NB4 (cell line): ENCODE measurements around the gene PRAF2.

Experiments
- DNase-seq: peaks from one replicate; pipeline ENCODE4 v3.0.0; 2010; ENCODE audit warnings: low read depth
- H3K4me3 ChIP-seq: one replicate; pipeline ENCODE4 v1.5.1; 2011; ENCODE audit warnings: mild to moderate bottlenecking, low read depth, low read length, moderate library complexity
- MYC ChIP-seq: IDR thresholded peaks from 2 replicates; pipeline ENCODE4 v1.6.1; 2011; ENCODE audit warnings: low read depth, low read length
- POLR2A ChIP-seq: IDR thresholded peaks from 2 replicates; pipeline ENCODE4 v1.6.1; 2011; ENCODE audit warnings: mild to moderate bottlenecking; ENCODE audit not compliant: insufficient read length; ENCODE audit errors: extremely low read depth
- TF ChIP-seq, protein P1 (sequence below): IDR thresholded peaks from 2 replicates; pipeline ENCODE4 v1.6.1; 2011; ENCODE audit warnings: low read depth, low read length
- TF ChIP-seq, protein P2 (sequence below): IDR thresholded peaks from one replicate; pipeline ENCODE4 v1.5.1; 2012; ENCODE audit warnings: low read depth, low read length

PRAF2 gene

DNA sequence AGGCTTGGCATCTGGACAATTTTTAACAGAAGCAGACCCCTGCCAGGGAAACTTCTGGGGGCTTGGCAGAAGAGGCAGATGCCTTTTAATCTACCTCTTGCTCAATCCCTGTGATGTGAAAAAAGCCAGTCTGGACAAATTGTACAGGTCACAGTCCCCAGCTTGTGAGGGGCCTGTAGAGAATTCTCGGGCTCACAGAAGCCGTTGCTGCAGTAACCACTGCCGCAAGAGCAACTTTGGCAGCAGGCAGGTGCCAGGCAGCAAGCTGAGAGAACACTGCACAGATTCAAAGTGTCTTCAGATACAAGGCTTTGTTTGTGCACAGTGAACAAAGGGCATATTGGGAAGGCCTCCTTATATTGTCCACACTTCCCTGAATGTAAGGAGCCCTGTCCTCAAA lies 38.0 kb upstream of the PRAF2 start:
- TF ChIP-seq, protein P1, sequence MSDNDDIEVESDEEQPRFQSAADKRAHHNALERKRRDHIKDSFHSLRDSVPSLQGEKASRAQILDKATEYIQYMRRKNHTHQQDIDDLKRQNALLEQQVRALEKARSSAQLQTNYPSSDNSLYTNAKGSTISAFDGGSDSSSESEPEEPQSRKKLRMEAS, result no peak
- TF ChIP-seq POLR2A (no peak), MYC (no peak)
- TF ChIP-seq, protein P2, sequence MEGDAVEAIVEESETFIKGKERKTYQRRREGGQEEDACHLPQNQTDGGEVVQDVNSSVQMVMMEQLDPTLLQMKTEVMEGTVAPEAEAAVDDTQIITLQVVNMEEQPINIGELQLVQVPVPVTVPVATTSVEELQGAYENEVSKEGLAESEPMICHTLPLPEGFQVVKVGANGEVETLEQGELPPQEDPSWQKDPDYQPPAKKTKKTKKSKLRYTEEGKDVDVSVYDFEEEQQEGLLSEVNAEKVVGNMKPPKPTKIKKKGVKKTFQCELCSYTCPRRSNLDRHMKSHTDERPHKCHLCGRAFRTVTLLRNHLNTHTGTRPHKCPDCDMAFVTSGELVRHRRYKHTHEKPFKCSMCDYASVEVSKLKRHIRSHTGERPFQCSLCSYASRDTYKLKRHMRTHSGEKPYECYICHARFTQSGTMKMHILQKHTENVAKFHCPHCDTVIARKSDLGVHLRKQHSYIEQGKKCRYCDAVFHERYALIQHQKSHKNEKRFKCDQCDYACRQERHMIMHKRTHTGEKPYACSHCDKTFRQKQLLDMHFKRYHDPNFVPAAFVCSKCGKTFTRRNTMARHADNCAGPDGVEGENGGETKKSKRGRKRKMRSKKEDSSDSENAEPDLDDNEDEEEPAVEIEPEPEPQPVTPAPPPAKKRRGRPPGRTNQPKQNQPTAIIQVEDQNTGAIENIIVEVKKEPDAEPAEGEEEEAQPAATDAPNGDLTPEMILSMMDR, result no peak
- no peak for DNase-seq
- H3K4me3 ChIP-seq, result no peak overlapping the region

DNA sequence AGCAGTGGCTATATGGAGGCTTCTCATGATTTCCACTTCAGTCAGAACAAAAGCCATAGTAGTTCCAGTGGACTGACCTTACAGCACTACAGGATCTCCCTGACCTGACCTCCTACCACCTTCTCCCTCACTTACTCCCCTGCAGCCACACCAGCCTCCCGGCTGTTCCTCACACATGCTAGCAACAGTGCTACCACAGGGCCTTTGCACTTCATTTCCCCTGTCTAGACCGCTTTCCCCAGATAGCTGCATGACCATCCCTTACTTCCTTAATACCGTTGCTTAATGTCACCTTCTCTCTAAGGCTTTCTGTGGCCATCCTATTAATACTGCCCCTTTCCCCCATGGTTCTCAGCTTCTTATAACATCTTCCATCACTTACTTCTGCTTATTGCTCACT lies 36.6 kb upstream of the PRAF2 start:
- TF ChIP-seq, protein P2, result no peak
- TF ChIP-seq, protein P1, result no peak
- TF ChIP-seq MYC, result no peak
- no peak for TF ChIP-seq POLR2A
- H3K4me3 ChIP-seq, result no peak overlapping the region
- no peak for DNase-seq

DNA sequence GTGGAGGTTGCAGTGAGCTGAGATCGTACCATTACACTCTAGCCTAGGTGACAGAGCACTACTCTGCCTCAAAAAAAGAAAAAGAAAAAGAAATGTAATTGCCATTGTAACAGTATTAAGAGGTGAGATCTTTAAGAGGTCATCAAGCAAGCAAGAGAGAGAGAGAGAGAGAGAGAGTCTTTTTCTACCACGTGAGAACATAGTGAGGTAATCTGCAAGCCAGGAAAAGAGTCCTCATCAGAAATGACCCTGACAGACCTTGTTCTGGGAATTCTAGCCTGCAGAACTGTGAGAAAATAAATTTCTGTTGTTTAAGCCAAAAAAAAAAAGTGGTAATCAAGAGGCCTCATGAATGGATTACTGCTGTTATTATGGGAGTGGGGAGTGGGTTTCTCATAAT lies 34.8 kb upstream of the PRAF2 start:
- DNase-seq, result no peak
- TF ChIP-seq, protein P1, result no peak
- no peak for TF ChIP-seq POLR2A
- no peak for TF ChIP-seq MYC
- TF ChIP-seq, protein P2, result no peak
- H3K4me3 ChIP-seq, result no peak overlapping the region

DNA sequence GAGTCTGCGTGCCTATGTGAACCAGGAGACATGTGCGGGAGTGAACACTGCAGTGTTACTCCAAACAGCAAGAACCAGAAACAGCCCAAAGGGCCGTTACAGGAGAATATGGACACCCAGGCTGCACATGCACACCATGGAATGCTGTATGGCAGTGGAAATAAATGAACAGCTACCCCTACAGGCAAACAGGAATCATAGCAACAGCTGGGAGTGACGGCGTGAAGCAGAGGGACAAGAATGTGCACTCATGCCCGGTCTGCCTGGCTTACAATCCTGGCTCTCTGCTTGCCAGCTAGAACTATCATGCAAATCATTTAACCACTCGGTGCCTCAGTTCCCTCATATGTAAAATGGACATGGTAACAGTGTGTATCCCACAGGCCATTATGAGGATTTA lies 33.1 kb upstream of the PRAF2 start:
- no peak for TF ChIP-seq POLR2A
- TF ChIP-seq, protein P2, result no peak
- TF ChIP-seq, protein P1, result no peak
- TF ChIP-seq MYC, result no peak
- peak; percentile 52 for DNase-seq
- H3K4me3 ChIP-seq, result no peak overlapping the region

DNA sequence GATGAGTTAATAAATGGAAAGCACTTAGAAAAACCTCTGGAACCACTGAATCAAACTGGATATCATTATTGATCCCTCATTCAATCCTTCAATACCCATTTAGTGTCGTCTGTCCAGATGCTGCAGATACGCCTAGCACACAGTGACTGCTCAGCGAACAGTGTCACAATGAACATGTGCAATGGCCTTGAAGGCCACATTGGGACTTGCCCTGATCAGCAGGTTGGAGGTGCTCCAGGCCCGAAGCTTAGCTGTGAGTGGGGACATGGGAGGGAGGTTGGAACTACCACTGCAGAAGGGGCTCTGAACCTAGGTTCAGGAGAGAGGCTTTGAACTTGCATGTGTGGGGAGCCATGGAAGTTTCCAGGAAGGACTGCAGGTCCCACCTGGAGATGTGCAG lies 32.5 kb upstream of the PRAF2 start:
- TF ChIP-seq, protein P1, result no peak
- TF ChIP-seq POLR2A (no peak), MYC (no peak)
- TF ChIP-seq, protein P2, result no peak
- DNase-seq, result no peak
- H3K4me3 ChIP-seq, result no peak overlapping the region

DNA sequence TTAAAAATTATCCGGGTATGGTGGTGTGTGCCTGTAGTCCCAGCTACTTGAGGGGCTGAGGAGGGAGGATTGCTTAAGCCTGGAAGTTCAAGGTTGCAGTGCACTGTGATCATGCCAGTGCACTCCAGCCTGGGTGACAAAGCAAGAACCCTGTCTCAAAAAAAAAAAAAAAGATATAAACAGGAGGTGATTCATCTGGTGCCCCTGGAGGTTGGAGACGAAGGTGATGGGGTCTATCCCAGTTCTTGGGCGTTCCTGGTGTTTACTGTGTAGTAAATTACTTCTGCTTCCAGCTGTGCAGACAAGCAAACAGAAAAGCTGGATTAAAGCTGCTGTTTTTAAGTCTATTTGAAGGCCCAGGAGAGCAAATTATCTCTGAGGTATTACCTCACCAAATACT lies 29.8 kb upstream of the PRAF2 start:
- no peak overlapping the region for H3K4me3 ChIP-seq
- TF ChIP-seq MYC, result no peak
- TF ChIP-seq, protein P1, result no peak
- TF ChIP-seq POLR2A, result no peak
- no peak for DNase-seq
